GM20000 (cell line): Measurements from ENCODE around the gene COA6.

Experiments used
- DNase-seq: peaks from one replicate; pipeline ENCODE4 v3.0.0; 2012; ENCODE audit warnings: low spot score
- CTCF ChIP-seq: IDR thresholded peaks from 2 replicates; pipeline ENCODE4 v1.5.1; 2012; ENCODE audit warnings: mild to moderate bottlenecking, control low read depth; ENCODE audit errors: extremely low read depth, missing control alignments

The COA6 gene

GRCh38 chr1:234400773-234401172 is 27.5 kb downstream of the COA6 start:
- DNase-seq: peak; percentile 58
- no peak for TF ChIP-seq CTCF

- no peak for DNase-seq
- TF ChIP-seq CTCF: no peak
Measured at GRCh38 chr1:234401658-234402057, 28.4 kb downstream of the COA6 start.

GRCh38 chr1:234402939-234403338 is 29.7 kb downstream of the COA6 start:
- no peak for TF ChIP-seq CTCF
- no peak for DNase-seq

- no peak for TF ChIP-seq CTCF
- no peak for DNase-seq
Measured at GRCh38 chr1:234405676-234406075, 32.4 kb downstream of the COA6 start.

GRCh38 chr1:234406871-234407270 is 33.6 kb downstream of the COA6 start:
- TF ChIP-seq CTCF: no peak
- DNase-seq: no peak

- no peak for TF ChIP-seq CTCF
- no peak for DNase-seq
Measured at GRCh38 chr1:234408757-234409156, 35.5 kb downstream of the COA6 start.

GRCh38 chr1:234409328-234409727 is 36.1 kb downstream of the COA6 start:
- no peak for DNase-seq
- no peak for TF ChIP-seq CTCF
